Testis (tissue), 3 donors: ENCODE measurements around the gene TBC1D21. TPM values are rescaled to one million over a fixed set of nuclear protein-coding genes. Genes with fewer than 3 reads are reported as not detected.

Experiments
- DNase-seq: peaks from one replicate; pipeline ENCODE4 v3.0.0-alpha.2; 2019
- H3K27ac ChIP-seq, 2 donors: fragments of 200-600 bp; sonication (generic); one replicate each; pipeline ENCODE4 v1.5.1; 2019
- H3K27me3 ChIP-seq: fragments of 200-600 bp; sonication (generic); one replicate; pipeline ENCODE4 v1.5.1; 2019
- H3K36me3 ChIP-seq: fragments of 200-600 bp; sonication (generic); one replicate; pipeline ENCODE4 v1.5.1; 2017; ENCODE audit warnings: low read depth; ENCODE audit errors: missing control alignments
- H3K4me1 ChIP-seq: fragments of 200-600 bp; sonication (generic); one replicate; pipeline ENCODE4 v1.5.1; 2019
- H3K4me3 ChIP-seq, 2 donors: fragments of 200-600 bp; sonication (generic); one replicate each; pipeline ENCODE4 v1.5.1; 2017 to 2019
- H3K9me3 ChIP-seq: fragments of 200-600 bp; sonication (generic); one replicate; pipeline ENCODE4 v1.5.1; 2017
- CTCF ChIP-seq, 3 experiments: fragments of 450-650 bp in 2 of 3; fragments of 200-600 bp in 1 of 3; sonication (generic) in 1 of 3; IDR thresholded peaks; one replicate each; pipeline ENCODE4 v1.5.1; 2016 to 2019; ENCODE audit warnings: antibody characterized with exemption in 3 of 3, mild to moderate bottlenecking in 2 of 3, moderate library complexity in 1 of 3
- POLR2A ChIP-seq: fragments of 450-650 bp; IDR thresholded peaks from one replicate; pipeline ENCODE4 v1.6.1; 2017; ENCODE audit warnings: antibody characterized with exemption, mild to moderate bottlenecking, moderate library complexity
- WGBS, 2 donors: methylation state at CpG; one replicate each; pipeline ENCODE4 v1.1.5; 2018; 5-methylcytosine and 5-hydroxymethylcytosine counted together
- intact Hi-C: fragments of 100-400 bp; cut with DNase I; formaldehyde crosslinking; loops from one replicate; pipeline ENCODE4 v1.15.1; 2023; ENCODE audit warnings: low total_unique reads
- polyA plus RNA-seq: library from polyadenylated mRNA; stranded (reverse); fragments of 350-450 nt; fragmentation: Illumina TruSeq; extraction: RNeasy Lipid Tissue Mini Kit (QIAGEN cat#74804); gene quantifications from one replicate; pipeline ENCODE4 v1.2.3, GENCODE V29; 2014; ENCODE audit warnings: low read depth, low replicate concordance; ENCODE audit not compliant: insufficient read depth
- total RNA-seq, 2 donors: library from RNA; depleted of rRNA; stranded (reverse); fragments of >200 nt; gene quantifications; one replicate each; pipeline ENCODE4 v1.2.3, GENCODE V29; 2016

TBC1D21 gene
- total and polyA plus RNA-seq, 3 donors from 2014 or later, result 17.9 to 80.2 (median 47.6) TPM

GRCh38 chr15:73857193-73857920 lies 16.0 kb upstream of the TBC1D21 start:
- 78 to 80% methylated on average over 7 of the region's 7 CpGs for WGBS, 2 donors
- no peak for TF ChIP-seq POLR2A
- TF ChIP-seq CTCF (IDR thresholded peaks at IDR 0.05), result no peak
- intact Hi-C loops, result no loop called here
- no peak for DNase-seq
- H3K36me3 ChIP-seq, result no peaks in the 10 kb centered on the region
- H3K27me3 ChIP-seq, result no peaks in the 10 kb centered on the region
- no peaks in the 10 kb centered on the region for H3K9me3 ChIP-seq
- H3K4me1 ChIP-seq, result no peaks in the 10 kb centered on the region
- no peak overlapping the region for H3K4me3 ChIP-seq
- no peak overlapping the region for H3K27ac ChIP-seq

GRCh38 chr15:73858062-73858461 lies 15.3 kb upstream of the TBC1D21 start:
- intact Hi-C loops, result no loop called here
- H3K27me3 ChIP-seq, result no peaks in the 10 kb centered on the region
- TF ChIP-seq POLR2A (no peak), CTCF (IDR thresholded peaks at IDR 0.05) (no peak)
- H3K36me3 ChIP-seq, result no peaks in the 10 kb centered on the region
- H3K9me3 ChIP-seq, result no peaks in the 10 kb centered on the region
- H3K4me1 ChIP-seq, result no peaks in the 10 kb centered on the region
- H3K27ac ChIP-seq, result no peak overlapping the region
- no peak for DNase-seq
- H3K4me3 ChIP-seq, result no peak overlapping the region
- 90 to 100% methylated on average over 1 to 6 of the region's 6 CpGs for WGBS, 2 donors

- no peak for DNase-seq
- no peak for TF ChIP-seq POLR2A
- no peak for TF ChIP-seq CTCF (IDR thresholded peaks at IDR 0.05)
- Histone ChIP-seq H3K4me3 (no peak overlapping the region), H3K4me1 (peaks cover 11% of the 10 kb centered on the region), H3K9me3 (no peaks in the 10 kb centered on the region), H3K27me3 (no peaks in the 10 kb centered on the region), H3K27ac (no peak overlapping the region), H3K36me3 (no peaks in the 10 kb centered on the region)
- intact Hi-C loops, result no loop called here
- WGBS, 2 donors, result 64% methylated on average over 6 of the region's 6 CpGs
These were observed 11.1 kb upstream of the TBC1D21 start for GRCh38 chr15:73862276-73862675.

GRCh38 chr15:73865379-73865778 lies 8.0 kb upstream of the TBC1D21 start:
- TF ChIP-seq POLR2A (no peak), CTCF (IDR thresholded peaks at IDR 0.05) (no peak)
- H3K9me3 ChIP-seq, result no peaks in the 10 kb centered on the region
- no peak overlapping the region for H3K4me3 ChIP-seq
- H3K36me3 ChIP-seq, result no peaks in the 10 kb centered on the region
- no peaks in the 10 kb centered on the region for H3K27me3 ChIP-seq
- no peak overlapping the region for H3K27ac ChIP-seq
- intact Hi-C loops, result no loop called here
- no peak for DNase-seq
- peaks cover 25% of the 10 kb centered on the region for H3K4me1 ChIP-seq

GRCh38 chr15:73865904-73866303 lies 7.5 kb upstream of the TBC1D21 start:
- Histone ChIP-seq H3K27me3 (no peaks in the 10 kb centered on the region), H3K4me3 (no peak overlapping the region), H3K4me1 (peaks cover 25% of the 10 kb centered on the region), H3K9me3 (no peaks in the 10 kb centered on the region), H3K27ac (no peak overlapping the region), H3K36me3 (no peaks in the 10 kb centered on the region)
- WGBS, 2 donors, result 57 to 63% methylated on average over 6 of the region's 6 CpGs
- intact Hi-C loops, result no loop called here
- TF ChIP-seq CTCF (IDR thresholded peaks at IDR 0.05) (no peak), POLR2A (no peak)
- DNase-seq, result no peak
